Measurements from ENCODE around the gene FAM83E. TPM values are rescaled to one million over a fixed set of nuclear protein-coding genes. Genes with fewer than 3 reads are reported as not detected.
"Not testable (repeated sequence)": the region's sequence is repeated elsewhere in the genome, so short reads cannot be mapped to it uniquely, and the experiment has no call there.

FAM83E gene
- total RNA-seq, 1 experiment from 2014 or later: 12.3 TPM

GRCh38 chr19:48582168-48582567, 32.7 kb downstream of the FAM83E start:
- POLR2A ChIA-PET (ENCODE audit: unreplicated experiment): no interaction called here
- H2AFZ ChIP-seq: no peak overlapping the region

DNA sequence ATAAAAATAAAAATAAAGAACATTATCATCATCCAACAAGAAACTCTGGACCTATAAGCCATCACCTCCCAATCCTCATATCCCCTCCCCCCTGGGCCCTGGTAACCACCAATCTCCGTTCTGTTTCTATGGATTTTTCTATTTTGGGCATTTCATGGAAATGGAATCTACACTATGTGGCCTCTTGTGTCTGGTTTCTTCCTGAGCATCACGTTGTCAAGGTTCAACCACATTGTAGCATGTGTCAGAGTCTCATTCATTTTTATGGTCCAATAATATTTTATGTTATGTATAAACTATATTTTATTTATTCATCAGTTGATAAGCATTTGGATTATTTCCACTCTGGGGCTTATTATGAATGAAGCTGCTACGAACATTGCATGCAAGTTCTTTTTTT, 36.0 kb downstream of the FAM83E start:
- peaks cover 4% of the 10 kb centered on the region for H3K4me1 ChIP-seq (replicated peaks; ENCODE audit: insufficient read depth)
- no peaks in the 10 kb centered on the region for H3K9me3 ChIP-seq (ENCODE audit: insufficient read depth, low read depth)
- no peaks in the 10 kb centered on the region for H3K36me3 ChIP-seq (ENCODE audit: low read depth)
- H3K4me3 ChIP-seq: no peak overlapping the region
- no peaks in the 10 kb centered on the region for H3K27me3 ChIP-seq (ENCODE audit: insufficient read depth, low read depth)
- ChIA-PET CTCF (no interaction called here), POLR2A (ENCODE audit: unreplicated experiment) (no interaction called here)
- peaks cover 14% of the 10 kb centered on the region for H3F3A ChIP-seq (ENCODE audit: insufficient read depth, low read depth)
- H3K79me2 ChIP-seq (ENCODE audit: low read depth): no peaks in the 10 kb centered on the region
- H4K20me1 ChIP-seq (ENCODE audit: insufficient read depth): no peaks in the 10 kb centered on the region
- H3K9me2 ChIP-seq (ENCODE audit: insufficient read depth): no peaks in the 10 kb centered on the region
- TF ChIP-seq EZH2 (IDR thresholded peaks at IDR 0.05; ENCODE audit: low read depth): no peak
- no peak for TF ChIP-seq CTCF (conservative IDR thresholded peaks at IDR 0.05)
- H2AFZ ChIP-seq: no peak overlapping the region
- intact Hi-C loops (cut with micrococcal nuclease; ENCODE audit: unreplicated experiment): no loop called here
- no peak overlapping the region for H3K27ac ChIP-seq
- no peak for DNase-seq
- no TSS peak for BruUV-seq (replicated peaks)
- no peak overlapping the region for H3K4me2 ChIP-seq

More at GRCh38 chr19:48582168-48582567, 32.7 kb downstream of the FAM83E start:
- H3F3A ChIP-seq (ENCODE audit: insufficient read depth, low read depth): peaks cover 15% of the 10 kb centered on the region
- BruUV-seq (replicated peaks): no TSS peak
- H3K27me3 ChIP-seq (ENCODE audit: insufficient read depth, low read depth): no peaks in the 10 kb centered on the region
- H3K9me3 ChIP-seq (ENCODE audit: insufficient read depth, low read depth): no peaks in the 10 kb centered on the region
- peaks cover 7% of the 10 kb centered on the region for H3K4me1 ChIP-seq (replicated peaks; ENCODE audit: insufficient read depth)
- H3K9me2 ChIP-seq (ENCODE audit: insufficient read depth): no peaks in the 10 kb centered on the region
- no peak overlapping the region for H3K4me3 ChIP-seq
- CTCF ChIA-PET: no interaction called here
- no peak overlapping the region for H3K4me2 ChIP-seq
- intact Hi-C loops (cut with micrococcal nuclease; ENCODE audit: unreplicated experiment): no loop called here
- no peaks in the 10 kb centered on the region for H3K36me3 ChIP-seq (ENCODE audit: low read depth)
- TF ChIP-seq EZH2 (IDR thresholded peaks at IDR 0.05; ENCODE audit: low read depth) (no peak), CTCF (conservative IDR thresholded peaks at IDR 0.05) (no peak)
- H3K79me2 ChIP-seq (ENCODE audit: low read depth): no peaks in the 10 kb centered on the region
- no peak overlapping the region for H3K27ac ChIP-seq
- DNase-seq: peak in 1 of 2 experiments; percentile 66
- H4K20me1 ChIP-seq (ENCODE audit: insufficient read depth): no peaks in the 10 kb centered on the region

- H3K4me1 ChIP-seq (replicated peaks; ENCODE audit: insufficient read depth); CTCF ChIA-PET; H3K27me3 ChIP-seq (ENCODE audit: insufficient read depth, low read depth); H3K79me2 ChIP-seq (ENCODE audit: low read depth); DNase-seq; H3K4me2 ChIP-seq; intact Hi-C loops (cut with micrococcal nuclease; ENCODE audit: unreplicated experiment); H3K4me3 ChIP-seq; BruUV-seq (replicated peaks); H3K36me3 ChIP-seq (ENCODE audit: low read depth); H3K27ac ChIP-seq; H3K9me2 ChIP-seq (ENCODE audit: insufficient read depth); H3K9me3 ChIP-seq (ENCODE audit: insufficient read depth, low read depth); H4K20me1 ChIP-seq (ENCODE audit: insufficient read depth); H3F3A ChIP-seq (ENCODE audit: insufficient read depth, low read depth); H2AFZ ChIP-seq: not testable (repeated sequence)
- POLR2A ChIA-PET (ENCODE audit: unreplicated experiment): interaction anchor here (0.7 kb wide), 1 partner anchor 85 kb away, joined by 4 read pairs; no protein-coding TSS in a partner anchor
These were observed 37.0 kb downstream of the FAM83E start for GRCh38 chr19:48577908-48578307.

GRCh38 chr19:48575931-48576622, 38.8 kb downstream of the FAM83E start:
- H3K4me3 ChIP-seq: no peak overlapping the region
- H3K36me3 ChIP-seq (ENCODE audit: low read depth): no peaks in the 10 kb centered on the region
- BruUV-seq (replicated peaks): no TSS peak
- TF ChIP-seq CTCF (conservative IDR thresholded peaks at IDR 0.05) (no peak), EZH2 (IDR thresholded peaks at IDR 0.05; ENCODE audit: low read depth) (no peak)
- CTCF ChIA-PET: no interaction called here
- intact Hi-C loops (cut with micrococcal nuclease; ENCODE audit: unreplicated experiment): no loop called here
- no peaks in the 10 kb centered on the region for H3K9me3 ChIP-seq (ENCODE audit: insufficient read depth, low read depth)
- H3K4me2 ChIP-seq: no peak overlapping the region
- no peak overlapping the region for H3K27ac ChIP-seq
- peaks cover 6% of the 10 kb centered on the region; the same call in 1 of the 2 replicates for H3F3A ChIP-seq (ENCODE audit: insufficient read depth, low read depth)
- H2AFZ ChIP-seq: no peak overlapping the region
- no peaks in the 10 kb centered on the region for H3K79me2 ChIP-seq (ENCODE audit: low read depth)
- H3K27me3 ChIP-seq (ENCODE audit: insufficient read depth, low read depth): no peaks in the 10 kb centered on the region
- no peaks in the 10 kb centered on the region for H3K9me2 ChIP-seq (ENCODE audit: insufficient read depth)
- no peaks in the 10 kb centered on the region for H4K20me1 ChIP-seq (ENCODE audit: insufficient read depth)
- DNase-seq: no peak
- no peaks in the 10 kb centered on the region for H3K4me1 ChIP-seq (replicated peaks; ENCODE audit: insufficient read depth)
- POLR2A ChIA-PET (ENCODE audit: unreplicated experiment): no interaction called here

Measured in PC-9 (cell line).